Peyer's patch (tissue), 4 donors: ENCODE measurements around the gene MOCS1.

Experiments
- POLR2A ChIP-seq, 2 donors: fragments of 450-650 bp; IDR thresholded peaks; one replicate each; pipeline ENCODE4 v1.5.1; 2017; ENCODE audit warnings: antibody characterized with exemption in 2 of 2, mild to moderate bottlenecking in 2 of 2, moderate library complexity in 2 of 2
- TF ChIP-seq, protein P1 (sequence below), 6 experiments: fragments of 450-650 bp in 4 of 6; fragments of 200-600 bp in 2 of 6; sonication (generic) in 1 of 6; IDR thresholded peaks; one replicate each; pipeline ENCODE4 v1.5.1; 2017 to 2019; ENCODE audit warnings: antibody characterized with exemption in 6 of 6, mild to moderate bottlenecking in 3 of 6, moderate library complexity in 1 of 6

DNA sequence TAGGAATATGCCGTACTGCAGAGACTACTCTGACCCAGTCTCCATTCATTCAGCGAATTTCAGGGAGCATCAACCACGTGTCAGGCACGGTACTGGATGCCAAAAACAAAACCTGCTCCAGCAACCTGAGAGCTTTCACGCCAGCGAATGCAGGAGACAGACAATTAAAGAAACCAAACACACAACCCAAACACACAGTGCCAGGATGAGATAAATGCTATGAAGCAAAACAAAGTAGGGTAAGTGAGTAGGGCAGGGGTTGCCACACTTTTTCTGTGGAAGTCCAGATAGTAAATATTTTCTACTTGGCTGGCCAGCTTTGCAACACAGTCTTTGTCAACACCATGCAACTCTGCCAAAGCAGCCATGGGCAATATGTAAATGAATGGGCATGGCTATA is 10.0 kb downstream of the MOCS1 start:
- TF ChIP-seq, protein P1, sequence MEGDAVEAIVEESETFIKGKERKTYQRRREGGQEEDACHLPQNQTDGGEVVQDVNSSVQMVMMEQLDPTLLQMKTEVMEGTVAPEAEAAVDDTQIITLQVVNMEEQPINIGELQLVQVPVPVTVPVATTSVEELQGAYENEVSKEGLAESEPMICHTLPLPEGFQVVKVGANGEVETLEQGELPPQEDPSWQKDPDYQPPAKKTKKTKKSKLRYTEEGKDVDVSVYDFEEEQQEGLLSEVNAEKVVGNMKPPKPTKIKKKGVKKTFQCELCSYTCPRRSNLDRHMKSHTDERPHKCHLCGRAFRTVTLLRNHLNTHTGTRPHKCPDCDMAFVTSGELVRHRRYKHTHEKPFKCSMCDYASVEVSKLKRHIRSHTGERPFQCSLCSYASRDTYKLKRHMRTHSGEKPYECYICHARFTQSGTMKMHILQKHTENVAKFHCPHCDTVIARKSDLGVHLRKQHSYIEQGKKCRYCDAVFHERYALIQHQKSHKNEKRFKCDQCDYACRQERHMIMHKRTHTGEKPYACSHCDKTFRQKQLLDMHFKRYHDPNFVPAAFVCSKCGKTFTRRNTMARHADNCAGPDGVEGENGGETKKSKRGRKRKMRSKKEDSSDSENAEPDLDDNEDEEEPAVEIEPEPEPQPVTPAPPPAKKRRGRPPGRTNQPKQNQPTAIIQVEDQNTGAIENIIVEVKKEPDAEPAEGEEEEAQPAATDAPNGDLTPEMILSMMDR (IDR thresholded peaks at IDR 0.05): no peak
- no peak for TF ChIP-seq POLR2A (IDR thresholded peaks at IDR 0.05)
